Loucy (cell line): ENCODE data around the gene UQCC5.

Experiments used
- H2AFZ ChIP-seq: fragments of 200-600 bp; sonication (generic); 2 replicates; pipeline ENCODE4 v1.6.0; 2016; ENCODE audit warnings: antibody characterized with exemption, mild to moderate bottlenecking, low read length, moderate library complexity
- H3F3A ChIP-seq: fragments of 200-600 bp; 2 replicates; pipeline ENCODE4 v1.6.0; 2016; ENCODE audit warnings: antibody characterized with exemption, low read depth, mild to moderate bottlenecking
- H3K27me3 ChIP-seq: fragments of 200-600 bp; sonication (generic); 2 replicates; pipeline ENCODE4 v1.6.1; 2014; ENCODE audit warnings: low read length, mild to moderate bottlenecking; ENCODE audit not compliant: insufficient read depth, poor library complexity, severe bottlenecking
- H3K36me3 ChIP-seq: fragments of 200-600 bp; sonication (generic); 2 replicates; pipeline ENCODE4 v1.6.1; 2016; ENCODE audit warnings: low read length; ENCODE audit not compliant: insufficient read depth
- H3K4me1 ChIP-seq: fragments of 200-600 bp; sonication (generic); 2 replicates; pipeline ENCODE4 v1.5.1; 2014; ENCODE audit warnings: low read length, mild to moderate bottlenecking; ENCODE audit not compliant: insufficient read depth, poor library complexity, severe bottlenecking
- H3K4me2 ChIP-seq: fragments of 200-600 bp; sonication (generic); 2 replicates; pipeline ENCODE4 v1.6.0; 2014; ENCODE audit warnings: antibody characterized with exemption, low read length, low read depth, mild to moderate bottlenecking; ENCODE audit not compliant: poor library complexity, severe bottlenecking
- H3K4me3 ChIP-seq: fragments of 200-600 bp; sonication (generic); 2 replicates; pipeline ENCODE4 v1.5.1; 2014; ENCODE audit warnings: low read length, mild to moderate bottlenecking, mixed read lengths; ENCODE audit not compliant: poor library complexity, severe bottlenecking
- H3K79me2 ChIP-seq: fragments of 200-600 bp; sonication (generic); 2 replicates; pipeline ENCODE4 v1.6.1; 2014; ENCODE audit warnings: low read length; ENCODE audit not compliant: insufficient read depth
- H3K9ac ChIP-seq: fragments of 200-600 bp; sonication (generic); 2 replicates; pipeline ENCODE4 v1.6.0; 2014; ENCODE audit warnings: mild to moderate bottlenecking, low read depth, low read length, moderate library complexity; ENCODE audit not compliant: poor library complexity, severe bottlenecking
- H3K9me2 ChIP-seq: fragments of 200-600 bp; sonication (generic); replicated peaks from 2 replicates; pipeline ENCODE4 v1.6.1; 2016; ENCODE audit warnings: low read depth, low read length, mixed read lengths
- H3K9me3 ChIP-seq: fragments of 200-600 bp; sonication (generic); 2 replicates; pipeline ENCODE4 v1.6.1; 2014; ENCODE audit warnings: mild to moderate bottlenecking, antibody characterized with exemption, low read length, low read depth; ENCODE audit not compliant: insufficient read depth
- H4K20me1 ChIP-seq: fragments of 200-600 bp; sonication (generic); 2 replicates; pipeline ENCODE4 v1.6.0; 2014; ENCODE audit warnings: antibody characterized with exemption, low read length, mild to moderate bottlenecking; ENCODE audit not compliant: insufficient read depth, poor library complexity, severe bottlenecking
- EZH2phosphoT487 ChIP-seq: fragments of 200-600 bp; IDR thresholded peaks from 2 replicates; pipeline ENCODE4 v1.6.1; 2018; ENCODE audit warnings: antibody characterized with exemption, mild to moderate bottlenecking, moderate library complexity, borderline replicate concordance
- TF ChIP-seq, protein P1 (sequence below): fragments of 200-600 bp; sonication (generic); conservative IDR thresholded peaks from 2 replicates; pipeline ENCODE4 v1.5.1; 2014; ENCODE audit warnings: mild to moderate bottlenecking, antibody characterized with exemption, low read length

Gene UQCC5

GRCh38 chr3:52537726-52538421, 1.5 kb downstream of the UQCC5 start:
- Histone ChIP-seq H3K36me3 (no peaks in the 10 kb centered on the region), H3K9ac (peak overlapping the region; percentile 85), H3K79me2 (peaks cover 29% of the 10 kb centered on the region), H3K9me2 (no peaks in the 10 kb centered on the region), H2AFZ (no peak overlapping the region), H3K4me3 (peak overlapping the region; percentile 94), H3F3A (no peaks in the 10 kb centered on the region), H3K9me3 (no peaks in the 10 kb centered on the region), H4K20me1 (peaks cover 25% of the 10 kb centered on the region), H3K4me2 (peak overlapping the region; percentile 91), H3K4me1 (peaks cover 31% of the 10 kb centered on the region), H3K27me3 (no peaks in the 10 kb centered on the region)
- TF ChIP-seq, protein P1, sequence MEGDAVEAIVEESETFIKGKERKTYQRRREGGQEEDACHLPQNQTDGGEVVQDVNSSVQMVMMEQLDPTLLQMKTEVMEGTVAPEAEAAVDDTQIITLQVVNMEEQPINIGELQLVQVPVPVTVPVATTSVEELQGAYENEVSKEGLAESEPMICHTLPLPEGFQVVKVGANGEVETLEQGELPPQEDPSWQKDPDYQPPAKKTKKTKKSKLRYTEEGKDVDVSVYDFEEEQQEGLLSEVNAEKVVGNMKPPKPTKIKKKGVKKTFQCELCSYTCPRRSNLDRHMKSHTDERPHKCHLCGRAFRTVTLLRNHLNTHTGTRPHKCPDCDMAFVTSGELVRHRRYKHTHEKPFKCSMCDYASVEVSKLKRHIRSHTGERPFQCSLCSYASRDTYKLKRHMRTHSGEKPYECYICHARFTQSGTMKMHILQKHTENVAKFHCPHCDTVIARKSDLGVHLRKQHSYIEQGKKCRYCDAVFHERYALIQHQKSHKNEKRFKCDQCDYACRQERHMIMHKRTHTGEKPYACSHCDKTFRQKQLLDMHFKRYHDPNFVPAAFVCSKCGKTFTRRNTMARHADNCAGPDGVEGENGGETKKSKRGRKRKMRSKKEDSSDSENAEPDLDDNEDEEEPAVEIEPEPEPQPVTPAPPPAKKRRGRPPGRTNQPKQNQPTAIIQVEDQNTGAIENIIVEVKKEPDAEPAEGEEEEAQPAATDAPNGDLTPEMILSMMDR, result no peak
- no peak for TF ChIP-seq EZH2phosphoT487

DNA sequence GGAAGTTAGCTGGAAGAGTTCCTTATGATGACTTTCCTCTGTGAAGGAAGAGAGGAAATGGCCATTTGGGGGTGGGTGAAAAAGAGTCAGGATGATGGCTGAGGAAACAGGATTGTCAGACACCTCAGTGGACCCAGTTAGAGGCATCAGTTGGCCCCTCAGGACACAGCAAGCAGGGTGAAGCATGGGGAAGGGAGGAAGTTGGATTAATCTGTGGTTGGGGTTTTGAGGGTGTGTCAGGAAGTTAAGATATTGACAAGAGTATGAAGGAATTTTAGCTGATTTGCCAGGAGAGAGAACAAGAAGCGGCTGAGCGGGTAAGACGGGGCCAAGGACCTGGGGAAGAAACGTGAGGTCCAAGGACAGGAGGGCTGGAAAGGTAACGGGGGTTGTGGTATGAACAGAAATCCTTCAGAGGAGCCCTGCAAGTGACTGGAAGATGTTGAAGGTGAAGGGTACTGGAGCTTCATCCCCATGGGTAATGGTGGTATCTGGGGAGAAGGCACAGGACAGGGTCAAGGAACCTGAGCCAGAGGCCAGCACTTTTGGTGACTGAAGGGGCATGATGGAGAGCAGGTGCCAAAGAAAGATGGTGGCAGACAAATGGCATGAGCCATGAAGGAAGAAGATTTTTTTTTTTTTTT, 2.7 kb downstream of the UQCC5 start:
- no peaks in the 10 kb centered on the region for H3K27me3 ChIP-seq
- H3K9ac ChIP-seq, result peak overlapping the region; percentile 54
- peak overlapping the region; percentile 61 for H3K4me3 ChIP-seq
- no peaks in the 10 kb centered on the region for H3K36me3 ChIP-seq
- H3K4me1 ChIP-seq, result peaks cover 31% of the 10 kb centered on the region
- peak overlapping the region; percentile 91 for H3K4me2 ChIP-seq
- H3K79me2 ChIP-seq, result peaks cover 29% of the 10 kb centered on the region
- H2AFZ ChIP-seq, result no peak overlapping the region
- peaks cover 25% of the 10 kb centered on the region for H4K20me1 ChIP-seq
- no peaks in the 10 kb centered on the region for H3F3A ChIP-seq
- TF ChIP-seq, protein P1, result no peak
- no peak for TF ChIP-seq EZH2phosphoT487
- H3K9me2 ChIP-seq, result no peaks in the 10 kb centered on the region
- no peaks in the 10 kb centered on the region for H3K9me3 ChIP-seq

- Histone ChIP-seq H3K4me3 (no peak overlapping the region), H3K4me1 (peaks cover 27% of the 10 kb centered on the region), H2AFZ (no peak overlapping the region), H3F3A (no peaks in the 10 kb centered on the region), H3K27me3 (no peaks in the 10 kb centered on the region), H4K20me1 (peaks cover 25% of the 10 kb centered on the region), H3K79me2 (peaks cover 29% of the 10 kb centered on the region), H3K9ac (no peak overlapping the region), H3K9me3 (no peaks in the 10 kb centered on the region), H3K4me2 (no peak overlapping the region), H3K36me3 (no peaks in the 10 kb centered on the region), H3K9me2 (no peaks in the 10 kb centered on the region)
- TF ChIP-seq, protein P1, result no peak
- TF ChIP-seq EZH2phosphoT487, result no peak
These were observed 4.6 kb downstream of the UQCC5 start for GRCh38 chr3:52541050-52541449.
